SKM-1 (cell line): ENCODE results near the gene SIN3B.
A peak's percentile ranks its signal among the peaks of the same experiment; 100 is the strongest.
"Not testable (repeated sequence)": the region's sequence is repeated elsewhere in the genome, so short reads cannot be mapped to it uniquely, and the experiment has no call there.

Source experiments
- DNase-seq: peaks from one replicate; lab custom pipeline; 2025; ENCODE audit not compliant: unreplicated experiment; lab: John Stamatoyannopoulos, UW

The SIN3B gene

DNA sequence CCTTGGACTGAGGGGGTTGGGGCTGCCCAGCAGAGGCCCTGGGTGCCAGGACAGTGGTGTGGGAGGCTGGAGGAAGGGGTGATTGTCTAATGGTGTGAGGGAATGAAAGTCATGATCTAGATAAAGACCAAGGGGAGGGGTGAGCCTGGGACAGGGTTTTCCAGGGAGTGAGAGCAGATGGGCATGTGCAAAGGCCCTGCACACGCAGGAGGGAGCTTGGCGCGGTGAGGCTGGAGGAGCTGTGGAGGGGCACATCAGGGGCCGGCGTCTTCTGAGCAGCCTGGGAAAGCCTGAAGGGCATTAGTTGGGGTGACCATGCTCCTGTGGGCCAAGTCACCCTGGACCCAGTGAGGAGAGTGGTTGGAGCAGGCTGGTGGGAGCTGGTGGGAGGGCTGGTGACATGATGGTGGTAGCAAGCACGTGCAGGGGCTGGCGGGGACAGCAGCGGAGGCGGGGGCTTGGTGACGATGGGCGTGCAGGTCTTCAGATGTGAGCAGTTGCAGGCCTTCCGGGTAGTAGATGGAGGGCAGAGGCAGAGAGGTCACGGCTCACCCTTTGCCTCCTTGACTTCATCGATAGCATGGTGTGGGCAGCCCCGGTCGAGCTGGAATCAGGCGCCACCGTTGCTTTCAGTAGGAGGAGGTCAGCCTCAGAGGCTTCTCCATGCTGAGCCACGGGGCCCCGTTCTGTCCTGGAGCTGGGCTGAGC lies 39.4 kb downstream of the SIN3B start:
- no peak for DNase-seq

DNA sequence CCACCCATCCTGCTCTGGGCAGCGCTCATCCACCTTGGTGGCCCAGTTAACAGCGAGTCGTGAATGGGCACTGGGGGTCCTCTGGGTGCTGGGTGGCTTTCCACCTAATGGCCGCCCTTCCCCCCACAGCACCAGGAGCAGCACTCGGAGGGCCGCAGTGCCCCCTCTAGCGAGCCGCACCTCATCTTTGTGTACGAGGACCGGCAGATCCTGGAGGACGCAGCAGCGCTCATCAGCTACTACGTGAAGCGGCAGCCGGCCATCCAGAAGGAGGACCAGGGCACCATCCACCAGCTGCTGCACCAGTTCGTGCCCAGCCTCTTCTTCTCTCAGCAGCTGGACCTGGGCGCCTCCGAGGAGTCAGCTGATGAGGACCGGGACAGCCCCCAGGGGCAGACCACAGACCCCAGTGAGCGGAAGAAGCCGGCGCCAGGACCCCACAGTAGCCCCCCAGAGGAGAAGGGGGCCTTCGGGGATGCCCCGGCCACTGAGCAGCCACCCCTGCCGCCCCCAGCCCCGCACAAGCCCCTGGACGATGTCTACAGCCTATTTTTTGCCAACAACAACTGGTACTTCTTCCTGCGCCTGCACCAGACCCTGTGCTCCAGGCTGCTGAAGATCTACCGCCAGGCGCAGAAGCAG lies 40.3 kb downstream of the SIN3B start:
- DNase-seq, result no peak

DNA sequence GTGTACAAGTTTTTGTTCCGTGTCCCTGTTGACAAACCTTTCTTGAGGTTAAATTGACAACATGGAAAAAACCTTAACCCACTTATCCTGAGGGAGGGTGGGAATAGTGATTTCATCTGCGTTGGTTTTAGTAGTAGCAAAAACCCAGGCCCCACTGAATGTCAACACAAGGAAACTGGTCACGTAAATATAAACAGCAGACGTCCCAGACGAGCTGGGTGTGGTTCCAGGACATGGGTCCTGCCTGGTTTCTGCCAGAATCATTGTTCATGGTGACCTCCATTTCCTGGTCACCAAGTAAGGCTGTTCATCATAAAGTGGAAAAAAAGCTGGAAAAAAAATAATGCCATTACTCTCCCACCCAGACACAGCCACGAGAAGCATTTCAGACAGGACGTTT lies 42.7 kb downstream of the SIN3B start:
- no peak for DNase-seq

DNA sequence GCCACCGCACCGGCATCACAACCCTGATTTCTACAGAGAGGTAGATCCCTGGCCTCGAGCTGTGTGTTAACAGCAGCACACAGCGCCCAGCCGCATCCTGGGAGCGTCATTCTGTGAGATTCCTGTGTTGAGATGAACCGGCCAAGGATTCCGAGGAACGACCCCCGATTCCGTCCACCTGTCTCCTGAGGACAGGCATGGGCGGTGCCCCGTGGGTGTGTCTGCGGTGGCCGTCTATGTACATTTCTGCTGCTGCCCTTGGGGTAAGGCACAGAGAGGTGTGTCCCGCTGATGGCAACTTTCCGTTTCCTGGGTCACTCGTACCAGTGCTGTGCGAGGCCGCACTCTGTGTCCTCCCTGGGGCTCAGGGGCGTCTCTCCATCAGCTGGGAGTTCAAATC lies 43.5 kb downstream of the SIN3B start:
- DNase-seq, result no peak

DNA sequence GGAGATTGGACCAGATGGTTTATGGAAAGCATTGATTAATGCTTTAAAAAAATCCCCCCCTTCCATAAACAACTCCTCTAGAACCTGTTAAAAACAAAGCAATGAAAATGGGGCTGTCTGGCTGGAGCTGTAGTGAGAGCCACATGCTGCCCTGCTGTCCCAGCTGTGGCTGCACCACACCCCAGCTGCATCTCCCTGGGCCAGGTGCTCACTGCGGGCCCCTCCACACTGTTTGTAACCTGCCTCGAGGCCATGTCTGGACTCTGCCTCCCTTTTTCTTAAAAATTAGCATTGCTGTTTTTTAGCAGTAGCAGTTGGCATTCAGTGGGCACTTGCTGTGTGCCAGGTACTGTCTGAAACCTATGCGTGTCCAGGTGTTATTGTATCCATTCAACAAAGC lies 44.4 kb downstream of the SIN3B start:
- DNase-seq, result no peak

DNA sequence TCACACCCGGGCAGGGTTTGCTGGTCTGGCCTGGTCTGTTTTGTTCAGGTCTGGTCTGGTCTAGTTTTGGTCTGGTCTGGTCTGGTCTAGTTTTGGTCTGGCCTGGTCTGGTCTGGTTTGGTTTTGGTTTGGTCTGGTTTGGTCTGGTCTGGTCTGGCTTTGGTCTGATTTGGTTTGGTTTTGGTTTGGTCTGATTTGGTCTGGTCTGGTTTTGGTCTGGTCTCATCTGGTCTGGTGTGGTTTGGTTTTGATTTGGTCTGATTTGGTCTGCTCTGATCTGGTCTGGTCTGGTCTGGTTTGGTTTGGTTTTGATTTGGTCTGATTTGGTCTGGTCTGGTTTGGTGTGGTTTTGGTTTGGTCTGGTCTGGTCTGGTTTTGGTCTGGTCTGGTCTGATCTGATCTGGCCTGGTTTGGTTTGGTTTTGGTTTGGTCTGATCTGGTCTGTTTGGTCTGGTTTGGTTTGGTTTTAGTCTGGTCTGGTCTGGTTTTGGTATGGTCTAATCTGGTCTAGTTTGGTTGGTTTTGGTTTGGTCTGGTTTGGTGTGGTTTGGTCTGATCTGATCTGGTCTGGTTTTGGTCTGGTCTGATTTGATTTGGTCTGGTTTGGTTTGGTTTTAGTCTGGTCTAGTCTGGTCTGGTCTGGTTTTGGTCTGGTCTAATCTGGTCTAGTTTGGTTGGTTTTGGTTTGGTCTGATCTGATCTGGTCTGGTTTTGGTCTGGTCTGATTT lies 45.2 kb downstream of the SIN3B start:
- DNase-seq, result no peak

DNA sequence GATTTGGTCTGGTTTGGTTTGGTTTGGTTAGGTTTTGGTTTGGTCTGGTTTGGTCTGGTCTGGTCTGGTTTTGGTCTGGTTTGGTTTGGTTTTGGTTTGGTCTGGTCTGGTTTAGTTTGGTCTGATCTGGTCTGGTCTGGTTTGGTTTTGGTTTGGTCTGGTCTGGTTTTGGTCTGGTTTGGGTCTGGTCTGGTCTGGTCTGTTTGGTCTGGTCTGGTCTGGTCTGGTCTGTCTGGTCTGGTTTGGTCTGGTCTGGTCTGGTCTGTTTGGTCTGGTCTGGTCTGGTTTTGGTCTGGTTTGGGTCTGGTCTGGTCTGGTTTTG lies 45.7 kb downstream of the SIN3B start:
- not testable (repeated sequence) for DNase-seq

GRCh38 chr19:16875584-16876555 lies 46.7 kb downstream of the SIN3B start:
- no peak for DNase-seq

DNA sequence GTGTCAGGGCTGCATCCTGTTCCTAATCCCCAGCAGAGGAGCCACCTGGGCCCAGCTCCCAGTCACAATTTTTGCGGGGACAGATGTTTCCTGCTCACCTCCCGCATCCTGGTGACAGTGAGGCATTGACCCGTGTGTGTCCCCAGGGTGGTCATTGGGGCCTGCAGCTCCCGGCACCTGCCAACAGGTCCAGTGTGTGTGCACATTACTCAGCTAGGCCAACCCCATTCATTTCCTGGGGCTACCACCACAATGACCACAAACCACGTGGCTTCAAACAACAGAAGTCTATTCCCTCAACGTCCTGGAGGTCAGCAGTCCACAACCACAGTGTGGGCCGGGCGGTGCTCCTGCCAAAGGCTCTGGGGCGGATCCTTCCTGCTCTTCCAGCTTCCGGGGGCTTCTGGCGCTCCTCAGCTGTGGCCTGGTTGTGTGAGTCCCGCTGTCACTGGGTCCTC lies 47.7 kb downstream of the SIN3B start:
- DNase-seq, result no peak

- no peak for DNase-seq
Observed at GRCh38 chr19:16877581-16877980, 48.4 kb downstream of the SIN3B start.

- DNase-seq, result no peak
Observed at GRCh38 chr19:16878181-16878965, 49.2 kb downstream of the SIN3B start.

DNA sequence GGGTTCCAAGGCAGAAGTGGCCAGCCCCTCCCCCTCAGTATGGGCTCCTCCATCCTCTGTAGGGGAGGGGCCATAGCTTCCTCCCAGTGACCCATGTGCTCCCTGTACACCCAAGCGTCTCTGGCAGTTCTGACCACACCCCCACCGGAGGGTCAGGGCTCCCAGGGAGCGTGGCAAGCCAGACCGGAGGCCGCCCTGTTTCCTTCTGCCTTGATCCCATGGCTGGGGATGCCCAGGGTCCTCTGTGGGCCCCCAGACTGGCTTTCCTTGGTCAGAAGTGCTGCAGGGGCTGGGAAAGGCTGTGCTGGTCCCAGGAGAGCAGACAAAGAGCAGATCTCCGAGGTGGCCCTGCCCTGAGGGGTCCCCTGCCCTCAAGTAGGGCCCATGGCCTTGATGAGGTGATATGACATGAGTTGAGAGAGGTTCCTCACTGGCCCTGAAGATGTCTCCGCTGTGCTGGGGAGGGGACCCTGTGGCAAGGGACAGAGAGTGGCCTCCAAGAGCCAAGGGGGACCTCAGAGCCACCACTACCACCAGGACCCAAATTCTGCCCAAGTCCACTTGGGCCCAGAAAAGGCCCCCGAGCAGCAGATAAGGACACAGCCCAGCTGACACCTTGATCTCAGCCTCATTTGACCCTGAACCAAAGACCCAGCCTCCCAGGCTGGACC lies 51.8 kb downstream of the SIN3B start:
- DNase-seq, result no peak

- DNase-seq, result no peak
Observed at GRCh38 chr19:16882146-16882545, 52.9 kb downstream of the SIN3B start.

DNA sequence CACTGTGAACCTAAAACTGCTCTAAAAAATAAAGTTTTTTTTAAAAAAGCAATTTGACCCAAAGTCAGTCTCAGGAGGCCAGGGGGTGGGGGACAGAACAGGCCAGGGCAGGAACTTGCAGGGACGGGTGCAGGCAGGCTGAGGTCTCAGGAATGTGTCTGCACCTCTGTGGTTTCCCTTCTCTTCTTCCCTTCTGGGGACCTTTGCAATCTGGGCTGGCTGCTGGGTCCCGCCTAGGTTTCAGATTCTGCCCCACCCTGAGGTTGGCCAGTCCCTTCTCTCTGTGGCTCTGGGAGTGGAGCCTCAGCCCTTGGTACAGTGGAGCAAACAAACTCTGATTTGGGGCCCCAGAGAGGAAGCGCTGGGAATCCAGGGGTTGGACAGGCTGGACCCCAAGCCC lies 54.3 kb downstream of the SIN3B start:
- no peak for DNase-seq

GRCh38 chr19:16885166-16885565 lies 56.0 kb downstream of the SIN3B start:
- no peak for DNase-seq

GRCh38 chr19:16886305-16886880 lies 57.2 kb downstream of the SIN3B start:
- no peak for DNase-seq

GRCh38 chr19:16887353-16888265 lies 58.4 kb downstream of the SIN3B start:
- no peak for DNase-seq

DNA sequence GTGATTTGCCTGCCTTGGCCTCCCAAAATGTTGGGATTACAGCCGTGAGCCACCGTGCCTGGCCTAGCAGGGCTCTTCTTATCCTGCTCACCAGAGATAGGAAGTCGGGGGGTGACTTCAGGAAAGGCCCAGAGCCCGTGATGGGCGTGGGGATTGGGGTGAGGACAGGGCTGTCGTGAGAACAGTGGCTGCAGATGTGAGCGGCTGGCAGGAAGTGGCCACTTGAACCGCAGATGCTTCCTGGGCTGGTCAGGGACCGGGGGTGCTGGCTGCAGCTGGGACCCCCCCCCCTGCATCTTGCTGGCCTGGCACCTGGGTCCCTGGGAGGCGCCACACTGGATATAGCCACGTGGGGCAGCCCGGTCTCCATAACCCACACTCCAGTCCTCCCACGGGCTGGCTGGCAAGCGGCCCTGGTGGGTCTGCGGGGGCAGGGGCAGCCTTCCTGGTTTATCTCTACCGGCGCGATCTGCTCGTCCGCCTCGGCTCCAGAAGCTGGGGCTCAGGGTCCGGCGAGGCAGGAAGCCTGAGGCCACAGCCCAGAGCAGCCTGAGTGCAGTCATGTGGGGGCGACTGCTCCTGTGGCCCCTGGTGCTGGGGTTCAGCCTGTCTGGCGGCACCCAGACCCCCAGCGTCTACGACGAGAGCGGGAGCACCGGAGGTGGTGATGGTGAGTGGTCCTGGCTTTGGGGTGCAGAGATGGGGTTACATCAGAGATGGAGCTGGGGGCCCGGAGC lies 59.6 kb downstream of the SIN3B start, which contains the start of gene F2RL3:
TSS of gene F2RL3 (plus strand) at position 371 of the 737 bp plus-strand sequence. CDS start at position 562, 191 bp downstream.
- DNase-seq, result peak; percentile 4
